A673 (cell line): Measurements from ENCODE around the gene DMD. TPM values are rescaled to one million over a fixed set of nuclear protein-coding genes. Genes with fewer than 3 reads are reported as not detected.

Experiments used
- BruUV-seq: library from RNA; stranded (reverse); fragments of 400-500 nt; replicated peaks from 2 replicates; lab custom pipeline; 2021; lab: Mats Ljungman, UMichigan
- CTCF ChIA-PET: fragments of 300-600 bp; sonication (Branson Sonifier 250); formaldehyde crosslinking; loops from one replicate; lab custom pipeline; 2022; ENCODE audit warnings: antibody characterized with exemption; lab: Charles Lee
- POLR2A ChIA-PET: fragments of 300-600 bp; sonication (Branson Sonifier 250); formaldehyde crosslinking; loops from one replicate; lab custom pipeline; 2022; ENCODE audit warnings: antibody characterized with exemption; ENCODE audit not compliant: low non-redundant PET; lab: Charles Lee
- DNase-seq: peaks from one replicate; pipeline ENCODE4 v3.0.0-alpha.2; 2015; ENCODE audit warnings: low spot score
- H3K27ac ChIP-seq: fragments of 200-600 bp; sonication (generic); 2 replicates; pipeline ENCODE4 v1.5.1; 2016; ENCODE audit warnings: mixed run types, low read depth, mild to moderate bottlenecking, mixed read lengths, antibody characterized with exemption, low read length; ENCODE audit not compliant: poor library complexity, severe bottlenecking
- H3K27me3 ChIP-seq: fragments of 200-600 bp; sonication (generic); replicated peaks from 2 replicates; pipeline ENCODE4 v1.6.1; 2017; ENCODE audit warnings: mixed run types, low read depth, mild to moderate bottlenecking, mixed read lengths, antibody characterized with exemption, low read length; ENCODE audit not compliant: insufficient read depth, poor library complexity
- H3K36me3 ChIP-seq: fragments of 200-600 bp; sonication (generic); 2 replicates; pipeline ENCODE4 v1.6.1; 2016; ENCODE audit warnings: mixed run types, mild to moderate bottlenecking, mixed read lengths, antibody characterized with exemption, low read length; ENCODE audit not compliant: insufficient read depth, poor library complexity, severe bottlenecking
- H3K4me1 ChIP-seq: fragments of 200-600 bp; sonication (generic); 2 replicates; pipeline ENCODE4 v1.6.1; 2017; ENCODE audit warnings: mixed run types, mild to moderate bottlenecking, mixed read lengths, antibody characterized with exemption, low read length; ENCODE audit not compliant: insufficient read depth, poor library complexity, severe bottlenecking
- H3K4me3 ChIP-seq: fragments of 200-600 bp; sonication (generic); 2 replicates; pipeline ENCODE4 v1.5.1; 2016; ENCODE audit warnings: low read depth, mixed run types, mild to moderate bottlenecking, mixed read lengths, low read length; ENCODE audit not compliant: poor library complexity, severe bottlenecking
- H3K9me3 ChIP-seq: fragments of 200-600 bp; sonication (generic); 2 replicates; pipeline ENCODE4 v1.6.1; 2016; ENCODE audit warnings: mixed run types, low read depth, mild to moderate bottlenecking, mixed read lengths, antibody characterized with exemption, low read length; ENCODE audit not compliant: poor library complexity, severe bottlenecking
- CTCF ChIP-seq: fragments of 300-800, 200-600 bp; sonication (generic); conservative IDR thresholded peaks from 2 replicates; pipeline ENCODE4 v1.5.1; 2017; ENCODE audit warnings: low read depth, mild to moderate bottlenecking, antibody characterized with exemption, low read length, moderate library complexity, mixed read lengths
- EZH2 ChIP-seq: fragments of 200-600 bp; sonication (generic); IDR thresholded peaks from 2 replicates; pipeline ENCODE4 v1.6.1; 2017; ENCODE audit warnings: borderline replicate concordance, low read depth, mild to moderate bottlenecking, mixed read lengths, antibody characterized with exemption, low read length; ENCODE audit not compliant: poor library complexity, severe bottlenecking
- intact Hi-C: fragments of 100-400 bp; cut with micrococcal nuclease; formaldehyde crosslinking; loops from one replicate; pipeline ENCODE4 v1.10.0; 2022; ENCODE audit not compliant: unreplicated experiment
- total RNA-seq: library from RNA; stranded (reverse); gene quantifications from 2 replicates; pipeline ENCODE4 v1.2.3, GENCODE V29; 2021

DMD gene
- total RNA-seq, 1 experiment from 2014 or later = 5.4 TPM

GRCh38 chrX:33204889-33205288 lies 6.5 kb downstream of the DMD start:
- CTCF ChIA-PET = no interaction called here
- no peaks in the 10 kb centered on the region for H3K36me3 ChIP-seq
- no TSS peak for BruUV-seq
- no peak overlapping the region for H3K4me3 ChIP-seq
- no peak overlapping the region for H3K27ac ChIP-seq
- intact Hi-C loops = no loop called here
- H3K4me1 ChIP-seq = no peaks in the 10 kb centered on the region
- no peaks in the 10 kb centered on the region for H3K9me3 ChIP-seq
- POLR2A ChIA-PET = no interaction called here
- TF ChIP-seq EZH2 (no peak), CTCF (no peak)
- DNase-seq = no peak
- no peaks in the 10 kb centered on the region for H3K27me3 ChIP-seq

- intact Hi-C loops = no loop called here
- Histone ChIP-seq H3K4me3 (no peak overlapping the region), H3K9me3 (no peaks in the 10 kb centered on the region), H3K4me1 (no peaks in the 10 kb centered on the region), H3K36me3 (no peaks in the 10 kb centered on the region), H3K27ac (no peak overlapping the region), H3K27me3 (no peaks in the 10 kb centered on the region)
- ChIA-PET POLR2A (no interaction called here), CTCF (no interaction called here)
- BruUV-seq = no TSS peak
- TF ChIP-seq CTCF = no peak
- TF ChIP-seq EZH2 = no peak
- no peak for DNase-seq
Observed at GRCh38 chrX:33198561-33199279, 12.6 kb downstream of the DMD start.

- TF ChIP-seq EZH2 (no peak), CTCF (no peak)
- H3K36me3 ChIP-seq = no peaks in the 10 kb centered on the region
- no peak for DNase-seq
- H3K9me3 ChIP-seq = no peaks in the 10 kb centered on the region
- BruUV-seq = no TSS peak
- no peaks in the 10 kb centered on the region for H3K27me3 ChIP-seq
- no peak overlapping the region for H3K4me3 ChIP-seq
- intact Hi-C loops = no loop called here
- H3K4me1 ChIP-seq = no peaks in the 10 kb centered on the region
- ChIA-PET CTCF (no interaction called here), POLR2A (no interaction called here)
- H3K27ac ChIP-seq = no peak overlapping the region
Observed at GRCh38 chrX:33195698-33196097, 15.7 kb downstream of the DMD start.
